K562 (cell line): ENCODE results near the gene NUP43. TPM values are rescaled to one million over a fixed set of nuclear protein-coding genes. Genes with fewer than 3 reads are reported as not detected.

Experiments used
- DEAF1 ChIP-seq: fragments of 450-650 bp; formaldehyde crosslinking; IDR thresholded peaks from 2 replicates; pipeline ENCODE4 v1.4.0; 2020; ENCODE audit warnings: mild to moderate bottlenecking, moderate library complexity
- FIP1L1 ChIP-seq: fragments of 200-400 bp; formaldehyde crosslinking; IDR thresholded peaks from 2 replicates; pipeline ENCODE4 v1.6.1; 2018; ENCODE audit warnings: mild to moderate bottlenecking, low read depth, low read length; ENCODE audit not compliant: poor library complexity, severe bottlenecking
- MITF ChIP-seq: IDR thresholded peaks from 2 replicates; pipeline ENCODE4 v1.6.1; 2014; ENCODE audit warnings: antibody characterized with exemption
- NBN ChIP-seq: fragments of 450-650 bp; IDR thresholded peaks from 2 replicates; pipeline ENCODE4 v1.6.1; 2016; ENCODE audit warnings: low read depth, mild to moderate bottlenecking
- NCOA1 ChIP-seq: fragments of 450-650 bp; IDR thresholded peaks from 2 replicates; pipeline ENCODE4 v1.6.1; 2016; ENCODE audit warnings: low read depth
- NCOR1 ChIP-seq: fragments of 450-650 bp; IDR thresholded peaks from 2 replicates; pipeline ENCODE4 v1.6.1; 2016; ENCODE audit warnings: mild to moderate bottlenecking, moderate library complexity
- NELFE ChIP-seq: IDR thresholded peaks from 2 replicates; pipeline ENCODE4 v1.6.1; 2011; ENCODE audit warnings: mild to moderate bottlenecking; ENCODE audit not compliant: insufficient read depth, insufficient read length
- NFRKB ChIP-seq: fragments of 450-650 bp; IDR thresholded peaks from 2 replicates; pipeline ENCODE4 v1.6.1; 2016; ENCODE audit warnings: low read depth
- RERE ChIP-seq: sonication (generic); formaldehyde crosslinking; IDR thresholded peaks from 2 replicates; pipeline ENCODE4 v1.8.0; 2023; ENCODE audit warnings: missing genetic modification reagents, mild to moderate bottlenecking, borderline replicate concordance
- SLC30A9 ChIP-seq: fragments of 250-450 bp; sonication (Bioruptor Pico); IDR thresholded peaks from 2 replicates; pipeline ENCODE4 v1.8.0; 2022; ENCODE audit warnings: mild to moderate bottlenecking, moderate library complexity
- VEZF1 ChIP-seq: fragments of 200-800 bp; sonication (Bioruptor generic); IDR thresholded peaks from 2 replicates; pipeline ENCODE4 v1.6.1; 2017; ENCODE audit warnings: missing genetic modification characterization, missing compliant biosample characterization
- ZBTB17 ChIP-seq: fragments of 450-650 bp; formaldehyde crosslinking; IDR thresholded peaks from 2 replicates; pipeline ENCODE4 v1.4.0; 2020; ENCODE audit warnings: mild to moderate bottlenecking
- ZNF140 ChIP-seq: fragments of 250-450 bp; sonication (Bioruptor Pico); IDR thresholded peaks from 2 replicates; pipeline ENCODE4 v1.8.0; 2021; ENCODE audit warnings: moderate library complexity, mild to moderate bottlenecking, inconsistent platforms
- ZNF239 ChIP-seq: fragments of 250-450 bp; sonication (Bioruptor Pico); IDR thresholded peaks from 2 replicates; pipeline ENCODE4 v1.4.0; 2020; ENCODE audit warnings: mild to moderate bottlenecking
- ZNF639 ChIP-seq, 2 experiments: fragments of 200-800 bp in 1 of 2; sonication (Bioruptor generic) in 1 of 2; sonication (generic) in 1 of 2; formaldehyde crosslinking in 1 of 2; IDR thresholded peaks in 1 of 2; conservative IDR thresholded peaks in 1 of 2; 2 replicates each; pipeline versions ENCODE4 v1.5.0 to v1.6.1; 2016 to 2020; ENCODE audit warnings: missing compliant biosample characterization in 1 of 2, missing genetic modification characterization in 1 of 2, missing genetic modification reagents in 1 of 2
- ZSCAN29 ChIP-seq: fragments of 450-650 bp; IDR thresholded peaks from 2 replicates; pipeline ENCODE4 v1.6.1; 2017
- polyA plus RNA-seq, 8 experiments: library from polyadenylated mRNA; depleted of rRNA in 4 of 8; stranded (reverse) in 5 of 8; unstranded in 3 of 8; fragments of >200 nt; fragmentation: Nextera tagmentation in 2 of 8; fragmentation: Illumina TruSeq in 1 of 8; extraction: Ambion mirVana in 2 of 8; extraction: Trizol in 1 of 8; gene quantifications; 2 replicates each; pipeline versions ENCODE4 v1.2.1 to v1.2.3, GENCODE V29; 2011 to 2014; ENCODE audit warnings: inconsistent platforms in 1 of 8, missing spikeins in 1 of 8
- total RNA-seq, 7 experiments: library from RNA; depleted of rRNA in 6 of 7; stranded (reverse); fragments of >200 nt in 6 of 7; fragmentation: Illumina TruSeq in 2 of 7; extraction: Trizol in 2 of 7; gene quantifications; 2 replicates each; pipeline versions ENCODE4 v1.2.1 to v1.2.3, GENCODE V29; 2011 to 2021; ENCODE audit warnings: low replicate concordance in 1 of 7

NUP43 gene
- total and polyA plus RNA-seq, 9 of the 15 experiments (the other 6 are each of a cell fraction or from before 2014, with no cell fraction given) = 28.9 to 136 (median 67.4) TPM

GRCh38 chr6:149750136-149750609, 3.8 kb upstream of the NUP43 start (continued):
- TF ChIP-seq MITF (no peak), ZNF239 (no peak), ZBTB17 (CRISPR knock-in tag) (no peak), SLC30A9 (CRISPR knock-in tag) (no peak), RERE (CRISPR knock-in tag) (no peak; the same call in 1 of the 2 replicates), VEZF1 (CRISPR knock-in tag) (no peak; the same call in 1 of the 2 replicates), NFRKB (no peak), ZNF639 (CRISPR knock-in tag; conservative IDR thresholded peaks at IDR 0.05 in 1 of 2, IDR thresholded peaks at IDR 0.05 in 1 of 2) (no peak; a peak in 1 of 4 replicates), ZSCAN29 (no peak), NELFE (no peak), DEAF1 (CRISPR knock-in tag) (0 out of 2 replicates have a peak, but pooled peaks have one; percentile 5), FIP1L1 (no peak), NBN (0 out of 2 replicates have a peak, but pooled peaks have one; percentile 9), NCOR1 (no peak), ZNF140 (CRISPR knock-in tag) (no peak), NCOA1 (no peak; the same call in 1 of the 2 replicates)
